ENCODE data around the gene TMEM236. TPM values are rescaled to one million over a fixed set of nuclear protein-coding genes. Genes with fewer than 3 reads are reported as not detected.

TMEM236 gene
- total RNA-seq, 1 experiment from 2014 or later: 0.07 TPM

DNA sequence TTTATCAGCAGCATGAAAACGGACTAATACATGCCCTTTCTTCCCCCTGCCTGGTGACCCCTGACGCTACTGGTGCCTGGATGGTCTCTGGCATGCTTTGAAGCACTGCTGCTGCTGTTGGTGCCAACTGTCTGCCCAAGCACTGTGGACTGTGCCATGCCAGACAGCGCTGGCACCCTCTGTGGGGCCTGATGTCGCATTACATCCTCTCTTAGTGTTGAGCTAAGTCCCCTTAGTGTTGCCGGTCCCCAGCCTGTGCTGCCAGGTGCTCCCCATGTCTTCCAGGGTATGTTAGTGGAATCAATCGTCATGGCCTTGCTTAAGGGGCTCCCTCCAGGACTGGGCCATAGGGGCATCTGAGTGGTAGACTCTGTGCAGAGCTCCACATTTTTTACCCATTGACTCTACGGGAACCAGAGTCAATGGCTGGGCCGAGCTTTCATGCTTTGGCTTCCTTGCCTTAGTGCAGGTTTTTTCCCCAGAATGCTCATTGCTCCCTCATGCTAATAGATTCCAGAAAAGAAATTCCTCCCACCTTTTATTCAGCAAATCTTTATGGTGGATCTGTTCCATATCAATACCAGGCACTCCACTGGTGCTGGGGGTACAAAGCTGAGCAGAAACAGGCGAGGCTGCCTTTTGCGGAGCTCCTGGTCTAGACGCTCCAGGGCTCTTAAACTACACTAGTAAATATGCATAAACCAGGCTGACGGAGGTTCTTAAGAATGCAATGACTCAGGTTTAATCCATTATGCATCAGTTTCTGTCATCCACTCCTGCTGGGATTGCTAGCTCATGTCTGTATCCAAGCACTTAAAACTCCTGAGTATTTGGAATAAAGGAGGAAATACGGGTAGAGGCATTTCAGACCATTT is 35.3 kb downstream of the TMEM236 start:
- RAD21 ChIA-PET (ENCODE audit: low non-redundant PET in 1 of 2, low total read pairs in 2 of 2, uncharacterized antibody in 2 of 2, unreplicated experiment in 2 of 2): interaction anchor here in 1 of 2 experiments (1.0 kb wide), 1 partner anchor 170 kb away, joined by 3 read pairs; no protein-coding TSS in a partner anchor
- Histone ChIP-seq H3K27ac (ENCODE audit: low read depth, low read length) (no peak overlapping the region), H3K79me2 (ENCODE audit: insufficient read depth, low read length) (no peaks in the 10 kb centered on the region), H3K4me3 (replicated peaks in 1 of 2; ENCODE audit: low read depth in 1 of 2, low read length in 2 of 2) (no peak overlapping the region), H3K4me1 (ENCODE audit: control insufficient read depth in 1 of 2, insufficient read depth in 2 of 2, low read length in 2 of 2) (peaks cover 0 to 24% of the 10 kb centered on the region in 2 experiments; a peak in 2 of 4 replicates), H2AFZ (ENCODE audit: low read depth, low read length, poor library complexity, severe bottlenecking) (no peak overlapping the region), H3K9ac (ENCODE audit: low read length) (no peak overlapping the region), H3K9me3 (ENCODE audit: control insufficient read depth in 1 of 2, insufficient read depth in 1 of 2, low read depth in 1 of 2, low read length in 2 of 2) (no peaks in the 10 kb centered on the region), H3K27me3 (ENCODE audit: insufficient read depth, low read length) (no peaks in the 10 kb centered on the region), H3K36me3 (ENCODE audit: control insufficient read depth in 1 of 2, insufficient read depth in 2 of 2, low read length in 2 of 2) (no peaks in the 10 kb centered on the region), H3K9me2 (ENCODE audit: insufficient read depth) (no peaks in the 10 kb centered on the region), H3K4me2 (ENCODE audit: low read length) (peak overlapping the region; percentile 57), H4K20me1 (ENCODE audit: insufficient read depth) (no peaks in the 10 kb centered on the region)
- ATAC-seq (peak; percentile 88), DNase-seq (ENCODE audit: low read depth, low spot score) (peak; percentile 62)
- intact Hi-C loops (cut with micrococcal nuclease): no loop called here
- POLR2A ChIA-PET: no interaction called here
- CTCF ChIA-PET: interaction anchor here (1.1 to 1.4 kb wide), 2 partner anchors 181 to 429 kb away, joined by 4 to 5 read pairs; no protein-coding TSS in a partner anchor
- TF ChIP-seq ELF1 (IDR thresholded peaks at IDR 0.05; ENCODE audit: borderline replicate concordance, low read depth) (no peak), JUND (IDR thresholded peaks at IDR 0.05) (peak; percentile 60; the same call in 1 of the 2 replicates), SP1 (IDR thresholded peaks at IDR 0.05; ENCODE audit: low read depth) (peak; percentile 32; the same call in 1 of the 2 replicates), ZBTB33 (IDR thresholded peaks at IDR 0.05; ENCODE audit: extremely low read depth, insufficient replicate concordance, low read length) (no peak), FOSL1 (IDR thresholded peaks at IDR 0.05; ENCODE audit: low read depth) (peak; percentile 70), CBX3 (IDR thresholded peaks at IDR 0.05; ENCODE audit: low read depth) (no peak), CTCF (IDR thresholded peaks at IDR 0.05 in 2 of 3, conservative IDR thresholded peaks at IDR 0.05 in 1 of 3; ENCODE audit: borderline replicate concordance in 1 of 3, insufficient read depth in 1 of 3, low read depth in 2 of 3, low read length in 2 of 3) (no peak)
- no TSS peak for BruUV-seq (replicated peaks)

Measured in HCT116 (cell line).